PFSK-1 (cell line): ENCODE measurements around the gene ELP5.

Source experiments
- FOXP2 ChIP-seq: optimal IDR thresholded peaks from 2 replicates; pipeline ENCODE3; 2011; ENCODE audit warnings: borderline replicate concordance, control low read depth, inconsistent platforms; ENCODE audit not compliant: insufficient read depth; ENCODE audit errors: extremely low read length, extremely low read depth
- POLR2AphosphoS5 ChIP-seq: IDR thresholded peaks from 2 replicates; pipeline ENCODE4 v1.6.1; 2012; ENCODE audit warnings: low read depth, mild to moderate bottlenecking, control low read depth, low read length, moderate library complexity
- SIN3A ChIP-seq: IDR thresholded peaks from 2 replicates; pipeline ENCODE4 v1.6.1; 2012; ENCODE audit warnings: mild to moderate bottlenecking, low read length, moderate library complexity, borderline replicate concordance; ENCODE audit not compliant: insufficient read depth
- TF ChIP-seq, protein P1 (sequence below), 2 experiments: IDR thresholded peaks; 2 replicates each; pipeline versions ENCODE4 v1.6.1 to v1.8.0; 2011 to 2012; ENCODE audit warnings: low read depth in 2 of 2, low read length in 2 of 2, control low read depth in 1 of 2, inconsistent platforms in 1 of 2, mild to moderate bottlenecking in 1 of 2, moderate library complexity in 1 of 2; ENCODE audit not compliant: insufficient read depth in 1 of 2

DNA sequence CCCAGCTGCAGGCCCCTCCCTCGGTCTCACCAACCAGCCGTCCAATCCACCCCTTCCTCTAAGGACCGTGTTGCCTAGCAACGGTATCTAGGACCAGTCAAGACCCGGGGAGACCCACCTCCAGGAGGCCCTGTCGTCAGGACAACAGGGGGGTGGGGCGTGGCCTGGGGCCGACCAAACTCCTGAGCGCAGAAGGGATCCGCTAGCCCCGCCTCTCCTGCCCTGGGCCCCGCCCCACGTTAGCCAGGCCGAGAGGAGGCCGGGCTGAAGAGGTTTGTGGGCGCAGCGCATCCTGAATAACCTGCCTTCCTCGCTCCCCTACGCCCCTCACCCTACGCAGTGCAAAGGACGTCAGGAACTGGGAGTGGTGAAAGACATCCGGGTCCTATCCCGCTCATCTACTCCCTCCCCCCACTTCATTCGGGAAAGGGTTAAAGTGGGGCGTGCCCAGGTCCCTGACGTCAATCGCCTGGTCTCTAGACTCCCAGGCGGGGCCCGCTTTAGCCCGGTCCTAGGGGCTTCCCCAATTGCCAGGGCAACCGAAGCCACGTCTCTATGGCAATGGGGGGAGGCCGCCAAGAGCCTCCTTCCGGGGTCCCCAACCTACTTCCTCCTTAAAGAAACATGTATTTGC is 47.1 kb upstream of the ELP5 start:
- TF ChIP-seq, protein P1, sequence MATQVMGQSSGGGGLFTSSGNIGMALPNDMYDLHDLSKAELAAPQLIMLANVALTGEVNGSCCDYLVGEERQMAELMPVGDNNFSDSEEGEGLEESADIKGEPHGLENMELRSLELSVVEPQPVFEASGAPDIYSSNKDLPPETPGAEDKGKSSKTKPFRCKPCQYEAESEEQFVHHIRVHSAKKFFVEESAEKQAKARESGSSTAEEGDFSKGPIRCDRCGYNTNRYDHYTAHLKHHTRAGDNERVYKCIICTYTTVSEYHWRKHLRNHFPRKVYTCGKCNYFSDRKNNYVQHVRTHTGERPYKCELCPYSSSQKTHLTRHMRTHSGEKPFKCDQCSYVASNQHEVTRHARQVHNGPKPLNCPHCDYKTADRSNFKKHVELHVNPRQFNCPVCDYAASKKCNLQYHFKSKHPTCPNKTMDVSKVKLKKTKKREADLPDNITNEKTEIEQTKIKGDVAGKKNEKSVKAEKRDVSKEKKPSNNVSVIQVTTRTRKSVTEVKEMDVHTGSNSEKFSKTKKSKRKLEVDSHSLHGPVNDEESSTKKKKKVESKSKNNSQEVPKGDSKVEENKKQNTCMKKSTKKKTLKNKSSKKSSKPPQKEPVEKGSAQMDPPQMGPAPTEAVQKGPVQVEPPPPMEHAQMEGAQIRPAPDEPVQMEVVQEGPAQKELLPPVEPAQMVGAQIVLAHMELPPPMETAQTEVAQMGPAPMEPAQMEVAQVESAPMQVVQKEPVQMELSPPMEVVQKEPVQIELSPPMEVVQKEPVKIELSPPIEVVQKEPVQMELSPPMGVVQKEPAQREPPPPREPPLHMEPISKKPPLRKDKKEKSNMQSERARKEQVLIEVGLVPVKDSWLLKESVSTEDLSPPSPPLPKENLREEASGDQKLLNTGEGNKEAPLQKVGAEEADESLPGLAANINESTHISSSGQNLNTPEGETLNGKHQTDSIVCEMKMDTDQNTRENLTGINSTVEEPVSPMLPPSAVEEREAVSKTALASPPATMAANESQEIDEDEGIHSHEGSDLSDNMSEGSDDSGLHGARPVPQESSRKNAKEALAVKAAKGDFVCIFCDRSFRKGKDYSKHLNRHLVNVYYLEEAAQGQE (IDR thresholded peaks at IDR 0.05; ENCODE audit: insufficient read depth in 1 of 2, low read depth in 2 of 2, low read length in 2 of 2) = no peak
- TF ChIP-seq POLR2AphosphoS5 (no peak), FOXP2 (no peak), SIN3A (no peak)
